Vagina (tissue), 2 donors: ENCODE data around the gene CACNG5. TPM values are rescaled to one million over a fixed set of nuclear protein-coding genes. Genes with fewer than 3 reads are reported as not detected.

ENCODE experiments used
- DNase-seq, 2 donors: peaks; one replicate each; pipeline ENCODE4 v3.0.0-alpha.2; 2017; ENCODE audit errors: extremely low spot score in 2 of 2
- H3K27ac ChIP-seq: fragments of 200-600 bp; sonication (generic); one replicate; pipeline ENCODE4 v1.5.1; 2019
- H3K27me3 ChIP-seq: fragments of 200-600 bp; sonication (generic); one replicate; pipeline ENCODE4 v1.5.1; 2019
- H3K36me3 ChIP-seq, 2 donors: fragments of 200-600 bp; sonication (generic); one replicate each; pipeline ENCODE4 v1.5.1; 2017 to 2019
- H3K4me1 ChIP-seq: fragments of 200-600 bp; sonication (generic); one replicate; pipeline ENCODE4 v1.5.1; 2019
- H3K4me3 ChIP-seq, 2 donors: fragments of 200-600 bp; sonication (generic); 1 replicate in 1 of 2; 2 replicates in 1 of 2; pipeline ENCODE4 v1.5.1; 2016 to 2019
- H3K9me3 ChIP-seq: fragments of 200-600 bp; sonication (generic); one replicate; pipeline ENCODE4 v1.5.1; 2019
- POLR2A ChIP-seq, 2 donors: fragments of 450-650 bp; IDR thresholded peaks; one replicate each; pipeline ENCODE4 v1.6.1; 2017; ENCODE audit warnings: antibody characterized with exemption in 2 of 2, mild to moderate bottlenecking in 2 of 2, moderate library complexity in 2 of 2
- POLR2AphosphoS5 ChIP-seq, 2 donors: sonication (generic); formaldehyde crosslinking; IDR thresholded peaks; one replicate each; pipeline ENCODE4 v1.9.0; 2017; ENCODE audit warnings: antibody characterized with exemption in 2 of 2, mild to moderate bottlenecking in 2 of 2, low read depth in 1 of 2; ENCODE audit not compliant: insufficient read depth in 1 of 2
- intact Hi-C: fragments of 100-400 bp; cut with DNase I; formaldehyde crosslinking; loops from one replicate; pipeline ENCODE4 v1.15.1; 2023
- total RNA-seq: library from RNA; depleted of rRNA; stranded (reverse); fragments of >200 nt; gene quantifications from one replicate; pipeline ENCODE4 v1.2.3, GENCODE V29; 2016
- TF ChIP-seq, protein P1 (sequence below), 3 experiments: fragments of 450-650 bp in 2 of 3; fragments of 200-600 bp in 1 of 3; sonication (generic) in 1 of 3; IDR thresholded peaks; one replicate each; pipeline ENCODE4 v1.5.1; 2017 to 2019; ENCODE audit warnings: antibody characterized with exemption in 3 of 3, mild to moderate bottlenecking in 2 of 3, moderate library complexity in 2 of 3

CACNG5 gene
- total RNA-seq, 1 donor from 2014 or later = not detected

DNA sequence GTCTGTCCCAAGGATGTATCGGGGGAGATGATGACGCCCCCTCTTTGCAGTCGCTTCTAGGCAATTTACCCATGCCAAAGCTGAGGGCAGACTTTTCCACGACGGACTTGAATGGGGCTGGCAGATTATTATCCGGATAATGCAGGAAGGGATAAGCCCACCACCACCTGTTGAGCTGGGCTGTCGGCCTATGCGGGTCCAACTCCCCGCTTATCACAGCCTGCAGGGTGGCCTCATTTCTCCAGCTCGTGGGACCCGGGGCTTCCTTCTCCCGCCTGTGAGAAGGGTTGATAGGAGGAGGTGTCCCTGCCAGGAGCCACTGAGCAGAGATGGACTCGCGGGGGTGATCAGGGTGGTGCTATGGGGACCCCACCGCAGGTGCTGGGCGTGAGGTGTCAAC, 559 bp downstream of the CACNG5 start:
- H3K4me1 ChIP-seq = no peaks in the 10 kb centered on the region
- H3K9me3 ChIP-seq = no peaks in the 10 kb centered on the region
- TF ChIP-seq POLR2A (IDR thresholded peaks at IDR 0.05) (no peak), POLR2AphosphoS5 (IDR thresholded peaks at IDR 0.05; ENCODE audit: insufficient read depth in 1 of 2, low read depth in 1 of 2) (no peak)
- TF ChIP-seq, protein P1, sequence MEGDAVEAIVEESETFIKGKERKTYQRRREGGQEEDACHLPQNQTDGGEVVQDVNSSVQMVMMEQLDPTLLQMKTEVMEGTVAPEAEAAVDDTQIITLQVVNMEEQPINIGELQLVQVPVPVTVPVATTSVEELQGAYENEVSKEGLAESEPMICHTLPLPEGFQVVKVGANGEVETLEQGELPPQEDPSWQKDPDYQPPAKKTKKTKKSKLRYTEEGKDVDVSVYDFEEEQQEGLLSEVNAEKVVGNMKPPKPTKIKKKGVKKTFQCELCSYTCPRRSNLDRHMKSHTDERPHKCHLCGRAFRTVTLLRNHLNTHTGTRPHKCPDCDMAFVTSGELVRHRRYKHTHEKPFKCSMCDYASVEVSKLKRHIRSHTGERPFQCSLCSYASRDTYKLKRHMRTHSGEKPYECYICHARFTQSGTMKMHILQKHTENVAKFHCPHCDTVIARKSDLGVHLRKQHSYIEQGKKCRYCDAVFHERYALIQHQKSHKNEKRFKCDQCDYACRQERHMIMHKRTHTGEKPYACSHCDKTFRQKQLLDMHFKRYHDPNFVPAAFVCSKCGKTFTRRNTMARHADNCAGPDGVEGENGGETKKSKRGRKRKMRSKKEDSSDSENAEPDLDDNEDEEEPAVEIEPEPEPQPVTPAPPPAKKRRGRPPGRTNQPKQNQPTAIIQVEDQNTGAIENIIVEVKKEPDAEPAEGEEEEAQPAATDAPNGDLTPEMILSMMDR (IDR thresholded peaks at IDR 0.05) = no peak
- H3K4me3 ChIP-seq = no peak overlapping the region
- H3K27me3 ChIP-seq = no peaks in the 10 kb centered on the region
- no peak for DNase-seq
- H3K36me3 ChIP-seq = no peaks in the 10 kb centered on the region
- intact Hi-C loops = no loop called here
- no peak overlapping the region for H3K27ac ChIP-seq

DNA sequence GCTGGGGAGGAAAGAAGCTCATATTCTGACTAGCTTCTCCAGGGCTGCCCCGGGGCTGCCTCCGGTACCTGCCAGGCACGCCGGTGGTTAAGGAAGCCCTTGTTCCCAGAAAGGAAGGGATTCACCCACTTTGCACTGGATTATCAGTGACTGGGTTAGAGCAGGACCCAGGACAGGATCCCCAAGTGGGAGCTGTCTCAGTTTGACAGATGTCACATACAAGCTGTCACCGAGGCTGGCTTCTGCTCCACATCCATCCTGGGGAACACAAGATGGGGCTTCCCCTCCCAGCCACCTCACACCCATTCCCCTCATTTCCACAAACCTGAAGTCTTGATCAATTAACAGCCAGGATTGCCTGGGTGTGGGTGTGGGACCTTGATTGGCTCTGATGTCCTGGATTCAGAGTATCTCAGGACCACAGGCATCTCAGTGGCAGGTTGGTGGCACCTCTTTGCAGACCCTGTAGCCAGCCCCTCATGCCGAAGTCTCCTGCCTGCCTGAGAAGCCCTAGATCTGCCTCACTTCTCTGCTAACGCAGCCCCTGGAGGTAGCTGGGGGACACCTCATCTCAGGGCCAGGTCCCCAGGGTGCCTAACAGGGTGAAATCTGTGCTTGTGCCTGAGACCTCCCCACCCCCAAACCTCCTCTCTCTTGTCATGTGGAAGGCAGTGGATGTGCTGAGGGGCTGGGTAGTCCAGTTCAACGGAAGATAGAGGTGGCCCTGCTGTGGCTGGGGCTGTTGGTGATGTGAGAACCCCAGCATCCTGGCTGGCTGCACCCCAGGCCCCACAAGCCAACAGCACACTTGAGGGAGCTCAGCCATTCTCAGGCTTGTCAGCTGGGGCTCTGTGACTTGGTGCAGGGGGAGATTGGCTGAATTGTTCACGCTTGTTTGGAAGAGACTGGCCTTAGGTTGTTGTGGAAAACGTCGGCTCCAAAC, 1.4 kb downstream of the CACNG5 start:
- H3K4me3 ChIP-seq = no peak overlapping the region
- DNase-seq = no peak
- intact Hi-C loops = no loop called here
- no peaks in the 10 kb centered on the region for H3K4me1 ChIP-seq
- H3K9me3 ChIP-seq = no peaks in the 10 kb centered on the region
- no peaks in the 10 kb centered on the region for H3K36me3 ChIP-seq
- no peak for TF ChIP-seq POLR2A (IDR thresholded peaks at IDR 0.05)
- no peak for TF ChIP-seq POLR2AphosphoS5 (IDR thresholded peaks at IDR 0.05; ENCODE audit: insufficient read depth in 1 of 2, low read depth in 1 of 2)
- TF ChIP-seq, protein P1 (IDR thresholded peaks at IDR 0.05) = no peak
- H3K27ac ChIP-seq = no peak overlapping the region
- no peaks in the 10 kb centered on the region for H3K27me3 ChIP-seq

DNA sequence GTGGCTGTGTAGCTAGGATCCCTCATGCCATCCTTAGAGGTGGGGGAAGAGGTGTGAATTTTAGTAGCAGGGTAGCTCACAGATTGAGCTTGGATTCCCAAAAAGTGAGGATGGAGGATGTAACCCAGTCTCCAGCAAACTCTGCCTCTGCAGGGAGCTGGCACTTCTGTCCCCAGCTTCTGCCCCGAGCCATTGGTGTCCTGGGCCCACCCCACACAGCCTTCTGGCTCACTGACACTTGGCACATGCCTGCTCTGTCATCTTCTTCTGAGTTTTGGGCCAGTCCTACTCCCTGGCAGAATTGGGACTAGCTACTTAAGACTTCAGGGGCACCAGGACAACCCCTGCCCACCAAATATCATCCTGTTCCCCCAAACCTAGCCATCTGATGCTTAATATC, 2.3 kb downstream of the CACNG5 start:
- Histone ChIP-seq H3K9me3 (no peaks in the 10 kb centered on the region), H3K27ac (no peak overlapping the region), H3K4me1 (no peaks in the 10 kb centered on the region), H3K27me3 (no peaks in the 10 kb centered on the region), H3K4me3 (no peak overlapping the region), H3K36me3 (no peaks in the 10 kb centered on the region)
- intact Hi-C loops = no loop called here
- no peak for DNase-seq
- TF ChIP-seq POLR2AphosphoS5 (IDR thresholded peaks at IDR 0.05; ENCODE audit: insufficient read depth in 1 of 2, low read depth in 1 of 2) = no peak
- TF ChIP-seq, protein P1 (IDR thresholded peaks at IDR 0.05) = no peak
- no peak for TF ChIP-seq POLR2A (IDR thresholded peaks at IDR 0.05)

DNA sequence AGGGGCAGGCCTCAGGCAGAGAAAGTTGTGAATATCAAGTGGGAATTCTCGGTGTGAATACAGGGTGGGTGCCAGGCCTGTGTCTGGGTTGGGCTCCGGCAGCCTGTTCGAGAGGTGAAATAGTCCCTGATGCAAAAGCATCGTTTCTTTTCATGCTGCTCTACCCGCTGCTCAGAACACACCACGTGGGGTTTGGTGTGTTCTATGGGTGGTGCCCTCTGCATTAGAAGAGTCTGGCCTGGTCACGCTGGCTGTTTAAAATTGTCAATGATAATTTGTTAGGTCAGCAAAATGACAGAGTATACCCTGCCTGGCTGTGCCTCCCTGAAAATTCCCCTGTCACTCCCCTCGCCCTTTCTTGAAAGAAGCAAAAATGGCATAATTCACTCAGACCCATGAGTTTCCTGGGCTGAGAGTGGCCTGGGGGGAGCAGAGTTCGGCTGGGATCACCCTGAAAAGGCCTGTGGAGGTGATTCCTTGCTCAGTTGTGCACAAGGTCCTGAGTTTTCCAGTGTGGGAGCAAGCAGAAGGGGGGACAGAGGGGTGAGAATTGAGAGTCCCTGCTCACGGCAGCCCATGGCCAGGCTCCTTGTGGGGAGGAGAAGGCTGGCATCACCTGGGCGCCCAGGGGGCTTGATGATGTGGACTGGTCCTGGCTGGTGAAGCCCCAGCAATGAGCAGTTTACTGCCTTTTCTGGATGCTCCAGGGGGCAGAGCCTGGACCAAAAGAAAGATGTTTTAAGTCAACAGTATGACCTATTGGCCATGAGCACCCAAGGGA, 3.2 kb downstream of the CACNG5 start:
- intact Hi-C loops = no loop called here
- no peak overlapping the region for H3K27ac ChIP-seq
- TF ChIP-seq, protein P1 (IDR thresholded peaks at IDR 0.05) = no peak
- TF ChIP-seq POLR2A (IDR thresholded peaks at IDR 0.05) = no peak
- no peak for TF ChIP-seq POLR2AphosphoS5 (IDR thresholded peaks at IDR 0.05; ENCODE audit: insufficient read depth in 1 of 2, low read depth in 1 of 2)
- no peaks in the 10 kb centered on the region for H3K9me3 ChIP-seq
- H3K4me3 ChIP-seq = no peak overlapping the region
- H3K4me1 ChIP-seq = no peaks in the 10 kb centered on the region
- no peaks in the 10 kb centered on the region for H3K36me3 ChIP-seq
- DNase-seq = no peak
- no peaks in the 10 kb centered on the region for H3K27me3 ChIP-seq
